ENCODE data around the gene ARID1B.

ARID1B gene

GRCh38 chr6:156889986-156890385 lies 112.8 kb downstream of the ARID1B start:
- no peak overlapping the region for H3K4me3 ChIP-seq (ENCODE audit: low read depth, low read length)
- no peak for TF ChIP-seq CTCF (conservative IDR thresholded peaks at IDR 0.05; ENCODE audit: low read depth, low read length)
- no peak for DNase-seq (ENCODE audit: low read depth)

- TF ChIP-seq CTCF (conservative IDR thresholded peaks at IDR 0.05; ENCODE audit: low read depth, low read length) = no peak
- H3K4me3 ChIP-seq (ENCODE audit: low read depth, low read length) = no peak overlapping the region
- peak; percentile 28 for DNase-seq (ENCODE audit: low read depth)
These were observed 113.6 kb downstream of the ARID1B start for GRCh38 chr6:156890627-156891314.

- TF ChIP-seq CTCF (conservative IDR thresholded peaks at IDR 0.05; ENCODE audit: low read depth, low read length) = no peak
- no peak for DNase-seq (ENCODE audit: low read depth)
- H3K4me3 ChIP-seq (ENCODE audit: low read depth, low read length) = no peak overlapping the region
These were observed 120.8 kb downstream of the ARID1B start for GRCh38 chr6:156897907-156898531.

- DNase-seq (ENCODE audit: low read depth) = no peak
- no peak for TF ChIP-seq CTCF (conservative IDR thresholded peaks at IDR 0.05; ENCODE audit: low read depth, low read length)
- H3K4me3 ChIP-seq (ENCODE audit: low read depth, low read length) = no peak overlapping the region
These were observed 121.9 kb downstream of the ARID1B start for GRCh38 chr6:156899071-156899470.

GRCh38 chr6:156899532-156900135 lies 122.5 kb downstream of the ARID1B start:
- H3K4me3 ChIP-seq (ENCODE audit: low read depth, low read length) = no peak overlapping the region
- TF ChIP-seq CTCF (conservative IDR thresholded peaks at IDR 0.05; ENCODE audit: low read depth, low read length) = no peak
- DNase-seq (ENCODE audit: low read depth) = no peak

- TF ChIP-seq CTCF (conservative IDR thresholded peaks at IDR 0.05; ENCODE audit: low read depth, low read length) = no peak
- no peak for DNase-seq (ENCODE audit: low read depth)
- H3K4me3 ChIP-seq (ENCODE audit: low read depth, low read length) = no peak overlapping the region
These were observed 123.1 kb downstream of the ARID1B start for GRCh38 chr6:156900292-156900691.

Data from choroid plexus epithelial cell (primary cell).